Measurements from ENCODE around the gene FLT1. TPM values are rescaled to one million over a fixed set of nuclear protein-coding genes. Genes with fewer than 3 reads are reported as not detected.

FLT1 gene
- total RNA-seq, 1 experiment from 2014 or later = 0.25 TPM

GRCh38 chr13:28322256-28322905, 172.5 kb downstream of the FLT1 start:
- H3K9ac ChIP-seq (ENCODE audit: low read length) = no peak overlapping the region
- no peaks in the 10 kb centered on the region for H3K27me3 ChIP-seq (ENCODE audit: insufficient read depth, low read length)
- no peaks in the 10 kb centered on the region for H3K4me1 ChIP-seq (ENCODE audit: control insufficient read depth in 1 of 2, insufficient read depth in 2 of 2, low read length in 2 of 2)
- ChIA-PET CTCF (interaction anchor here (1.7 kb wide), 1 partner anchor 474 kb away, joined by 4 read pairs; no protein-coding TSS in a partner anchor), RAD21 (ENCODE audit: low non-redundant PET in 1 of 2, low total read pairs in 2 of 2, uncharacterized antibody in 2 of 2, unreplicated experiment in 2 of 2) (no interaction called here), POLR2A (no interaction called here)
- no TSS peak for BruUV-seq (replicated peaks)
- no peak for DNase-seq (ENCODE audit: low read depth, low spot score)
- no peaks in the 10 kb centered on the region for H3K36me3 ChIP-seq (ENCODE audit: control insufficient read depth in 1 of 2, insufficient read depth in 2 of 2, low read length in 2 of 2)
- no peaks in the 10 kb centered on the region for H3K79me2 ChIP-seq (ENCODE audit: insufficient read depth, low read length)
- no peaks in the 10 kb centered on the region for H3K9me3 ChIP-seq (ENCODE audit: control insufficient read depth in 1 of 2, insufficient read depth in 1 of 2, low read depth in 1 of 2, low read length in 2 of 2)
- H4K20me1 ChIP-seq (ENCODE audit: insufficient read depth) = no peaks in the 10 kb centered on the region
- TF ChIP-seq, protein P1, sequence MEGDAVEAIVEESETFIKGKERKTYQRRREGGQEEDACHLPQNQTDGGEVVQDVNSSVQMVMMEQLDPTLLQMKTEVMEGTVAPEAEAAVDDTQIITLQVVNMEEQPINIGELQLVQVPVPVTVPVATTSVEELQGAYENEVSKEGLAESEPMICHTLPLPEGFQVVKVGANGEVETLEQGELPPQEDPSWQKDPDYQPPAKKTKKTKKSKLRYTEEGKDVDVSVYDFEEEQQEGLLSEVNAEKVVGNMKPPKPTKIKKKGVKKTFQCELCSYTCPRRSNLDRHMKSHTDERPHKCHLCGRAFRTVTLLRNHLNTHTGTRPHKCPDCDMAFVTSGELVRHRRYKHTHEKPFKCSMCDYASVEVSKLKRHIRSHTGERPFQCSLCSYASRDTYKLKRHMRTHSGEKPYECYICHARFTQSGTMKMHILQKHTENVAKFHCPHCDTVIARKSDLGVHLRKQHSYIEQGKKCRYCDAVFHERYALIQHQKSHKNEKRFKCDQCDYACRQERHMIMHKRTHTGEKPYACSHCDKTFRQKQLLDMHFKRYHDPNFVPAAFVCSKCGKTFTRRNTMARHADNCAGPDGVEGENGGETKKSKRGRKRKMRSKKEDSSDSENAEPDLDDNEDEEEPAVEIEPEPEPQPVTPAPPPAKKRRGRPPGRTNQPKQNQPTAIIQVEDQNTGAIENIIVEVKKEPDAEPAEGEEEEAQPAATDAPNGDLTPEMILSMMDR (IDR thresholded peaks at IDR 0.05 in 2 of 3, conservative IDR thresholded peaks at IDR 0.05 in 1 of 3; ENCODE audit: borderline replicate concordance in 1 of 3, insufficient read depth in 1 of 3, low read depth in 2 of 3, low read length in 2 of 3) = no peak
- no peak overlapping the region for H3K4me2 ChIP-seq (ENCODE audit: low read length)
- no peak overlapping the region for H3K4me3 ChIP-seq (replicated peaks in 1 of 2; ENCODE audit: low read depth in 1 of 2, low read length in 2 of 2)
- H3K27ac ChIP-seq (ENCODE audit: low read depth, low read length) = no peak overlapping the region
- no peak for ATAC-seq
- H3K9me2 ChIP-seq (ENCODE audit: insufficient read depth) = no peaks in the 10 kb centered on the region
- no peak overlapping the region for H2AFZ ChIP-seq (ENCODE audit: low read depth, low read length, poor library complexity, severe bottlenecking)
- intact Hi-C loops (cut with micrococcal nuclease) = loop anchor here (10.0 kb wide), 1 partner anchor 1042 kb away; no protein-coding TSS in a partner anchor

DNA sequence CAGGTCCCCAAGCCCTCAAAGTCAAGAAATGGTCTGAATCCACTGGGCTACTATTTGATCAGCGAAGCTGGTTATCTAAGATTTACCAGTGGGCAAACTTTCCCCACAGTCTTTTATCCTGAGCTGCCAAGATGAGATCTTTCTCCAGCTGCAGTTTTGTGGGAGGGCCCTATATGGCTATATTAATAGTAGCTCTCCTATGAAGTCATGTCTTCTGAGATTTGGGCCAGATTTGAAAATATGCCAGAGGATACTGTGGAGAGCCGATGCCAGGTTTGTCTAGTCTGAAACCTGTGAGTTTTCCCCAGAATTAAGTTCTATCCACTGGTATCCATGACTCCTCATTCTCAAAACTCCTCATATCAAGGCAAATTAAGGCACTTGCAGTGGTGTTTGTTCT, 173.2 kb downstream of the FLT1 start:
- Histone ChIP-seq H3K4me3 (replicated peaks in 1 of 2; ENCODE audit: low read depth in 1 of 2, low read length in 2 of 2) (no peak overlapping the region), H3K27me3 (ENCODE audit: insufficient read depth, low read length) (no peaks in the 10 kb centered on the region), H3K79me2 (ENCODE audit: insufficient read depth, low read length) (no peaks in the 10 kb centered on the region), H4K20me1 (ENCODE audit: insufficient read depth) (no peaks in the 10 kb centered on the region), H3K4me2 (ENCODE audit: low read length) (no peak overlapping the region), H3K9me3 (ENCODE audit: control insufficient read depth in 1 of 2, insufficient read depth in 1 of 2, low read depth in 1 of 2, low read length in 2 of 2) (no peaks in the 10 kb centered on the region), H3K27ac (ENCODE audit: low read depth, low read length) (no peak overlapping the region), H3K9ac (ENCODE audit: low read length) (no peak overlapping the region), H3K36me3 (ENCODE audit: control insufficient read depth in 1 of 2, insufficient read depth in 2 of 2, low read length in 2 of 2) (no peaks in the 10 kb centered on the region), H2AFZ (ENCODE audit: low read depth, low read length, poor library complexity, severe bottlenecking) (no peak overlapping the region), H3K4me1 (ENCODE audit: control insufficient read depth in 1 of 2, insufficient read depth in 2 of 2, low read length in 2 of 2) (no peaks in the 10 kb centered on the region), H3K9me2 (ENCODE audit: insufficient read depth) (no peaks in the 10 kb centered on the region)
- RAD21 ChIA-PET (ENCODE audit: low non-redundant PET in 1 of 2, low total read pairs in 2 of 2, uncharacterized antibody in 2 of 2, unreplicated experiment in 2 of 2) = no interaction called here
- intact Hi-C loops (cut with micrococcal nuclease) = loop anchor here (10.0 kb wide), 1 partner anchor 1043 kb away; no protein-coding TSS in a partner anchor
- TF ChIP-seq SIN3A (IDR thresholded peaks at IDR 0.05; ENCODE audit: low read depth) (no peak), POLR2AphosphoS5 (IDR thresholded peaks at IDR 0.05; ENCODE audit: low read depth, low read length) (no peak), SRF (IDR thresholded peaks at IDR 0.05; ENCODE audit: low read depth) (no peak), POLR2A (IDR thresholded peaks at IDR 0.05; ENCODE audit: borderline replicate concordance, extremely low read depth, insufficient read depth, insufficient read length) (no peak), ZBTB33 (IDR thresholded peaks at IDR 0.05; ENCODE audit: extremely low read depth, insufficient replicate concordance, low read length) (no peak)
- TF ChIP-seq, protein P2, sequence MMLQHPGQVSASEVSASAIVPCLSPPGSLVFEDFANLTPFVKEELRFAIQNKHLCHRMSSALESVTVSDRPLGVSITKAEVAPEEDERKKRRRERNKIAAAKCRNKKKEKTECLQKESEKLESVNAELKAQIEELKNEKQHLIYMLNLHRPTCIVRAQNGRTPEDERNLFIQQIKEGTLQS (IDR thresholded peaks at IDR 0.05) = no peak
- POLR2A ChIA-PET = no interaction called here
- DNase-seq (ENCODE audit: low read depth, low spot score) (no peak), ATAC-seq (no peak)
- CTCF ChIA-PET = interaction anchor here (1.7 kb wide), 1 partner anchor 475 kb away, joined by 4 read pairs; no protein-coding TSS in a partner anchor
- no TSS peak for BruUV-seq (replicated peaks)
